GM21381 (cell line): ENCODE results near the gene NR6A1.

ENCODE experiments used
- ATAC-seq: cut with Tn5 transposase; IDR thresholded peaks from one replicate; pipeline ENCODE4 v1.9.1; 2021; ENCODE audit warnings: mild to moderate bottlenecking, moderate library complexity; ENCODE audit not compliant: unreplicated experiment

NR6A1 gene

DNA sequence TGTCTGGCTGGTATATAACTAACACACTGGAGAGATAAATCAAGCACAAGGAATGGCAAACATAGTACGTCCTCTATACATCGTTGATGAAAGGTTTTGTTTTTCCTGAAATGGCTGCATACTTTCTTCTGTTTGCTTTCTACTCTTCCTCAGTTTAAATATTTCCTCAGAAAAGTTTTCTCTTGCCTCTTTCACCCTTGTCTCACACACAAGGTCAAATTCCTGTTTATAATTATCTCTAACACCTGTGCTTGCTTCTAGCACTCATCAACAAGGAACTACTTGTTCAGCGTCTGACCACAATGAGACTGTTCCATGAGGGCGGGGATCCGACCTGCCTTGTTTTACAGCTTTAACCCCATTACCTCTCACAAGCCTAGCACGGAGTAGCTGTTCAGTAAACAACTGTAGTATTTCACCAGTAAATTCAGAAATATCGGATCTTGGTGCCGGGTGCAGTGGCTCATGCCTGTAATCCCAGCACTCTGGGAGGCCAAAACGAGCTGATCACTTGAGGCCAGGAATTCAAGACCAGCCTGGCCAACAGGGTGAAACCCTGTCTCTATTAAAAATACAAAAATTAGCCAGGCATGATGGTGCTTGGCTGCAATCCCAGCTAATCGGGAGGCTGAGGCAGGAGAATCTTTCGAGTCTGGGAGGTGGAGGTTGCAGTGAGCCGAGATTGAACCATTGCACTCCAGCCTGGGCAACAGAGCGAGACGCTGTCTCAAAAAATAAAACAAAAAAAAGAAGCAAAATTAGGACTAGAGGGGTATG is 37.0 kb downstream of the NR6A1 start:
- ATAC-seq, result no peak

DNA sequence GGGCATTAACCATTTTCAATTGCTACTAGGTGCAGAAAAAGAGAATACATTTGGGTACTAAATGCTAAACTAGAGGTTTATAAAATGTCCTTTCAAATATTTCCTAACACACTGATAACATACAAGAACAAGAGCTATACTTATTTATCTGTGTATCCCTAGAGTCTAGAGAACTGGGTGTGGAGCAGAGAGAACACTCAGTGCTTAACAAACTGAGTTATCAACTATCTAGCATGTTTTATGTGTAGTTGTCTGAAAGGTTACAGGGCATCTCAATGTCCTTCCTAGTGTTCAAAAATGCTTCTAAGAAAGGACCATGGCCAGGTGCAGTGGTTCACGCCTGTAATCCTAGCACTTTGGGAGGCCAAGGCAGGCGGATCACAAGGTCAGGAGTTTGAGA is 40.3 kb downstream of the NR6A1 start:
- no peak for ATAC-seq

DNA sequence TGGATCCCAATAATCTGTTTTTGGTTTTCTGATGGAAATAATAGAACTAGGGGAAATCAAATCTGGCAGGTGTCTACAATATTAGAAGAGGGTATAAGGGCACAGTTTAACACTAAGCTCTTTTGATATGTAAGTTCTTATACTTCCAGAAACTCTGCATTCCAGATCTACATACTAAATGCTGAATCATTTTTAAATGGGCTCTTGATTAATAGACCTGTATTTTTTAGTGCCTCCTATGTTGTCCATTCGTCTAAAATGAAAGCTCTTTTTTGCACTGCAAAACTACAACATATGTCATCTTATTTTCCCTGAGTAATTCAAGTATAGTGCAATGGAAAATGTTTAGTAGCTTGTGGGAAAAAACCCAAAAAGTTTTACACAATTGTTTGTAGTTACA is 44.2 kb downstream of the NR6A1 start:
- ATAC-seq, result no peak

DNA sequence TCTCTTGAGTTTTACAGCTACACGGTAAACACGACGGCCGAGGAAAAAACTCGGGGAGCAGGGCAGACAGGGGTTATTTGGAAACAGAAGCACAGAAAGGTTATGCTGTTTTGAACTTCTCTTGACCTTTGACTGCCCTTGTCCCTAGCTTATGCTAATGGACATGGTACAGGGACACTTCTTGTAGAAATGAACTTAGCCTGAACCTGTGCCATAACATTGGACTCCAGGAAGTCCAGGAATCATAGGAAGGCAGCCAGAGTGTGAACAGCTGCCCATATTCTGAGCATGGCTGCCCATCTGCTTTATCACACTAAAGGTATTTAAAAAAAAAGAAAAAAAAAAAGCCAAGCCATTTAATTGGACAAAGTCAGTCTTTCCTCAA is 46.1 kb downstream of the NR6A1 start:
- ATAC-seq, result no peak

DNA sequence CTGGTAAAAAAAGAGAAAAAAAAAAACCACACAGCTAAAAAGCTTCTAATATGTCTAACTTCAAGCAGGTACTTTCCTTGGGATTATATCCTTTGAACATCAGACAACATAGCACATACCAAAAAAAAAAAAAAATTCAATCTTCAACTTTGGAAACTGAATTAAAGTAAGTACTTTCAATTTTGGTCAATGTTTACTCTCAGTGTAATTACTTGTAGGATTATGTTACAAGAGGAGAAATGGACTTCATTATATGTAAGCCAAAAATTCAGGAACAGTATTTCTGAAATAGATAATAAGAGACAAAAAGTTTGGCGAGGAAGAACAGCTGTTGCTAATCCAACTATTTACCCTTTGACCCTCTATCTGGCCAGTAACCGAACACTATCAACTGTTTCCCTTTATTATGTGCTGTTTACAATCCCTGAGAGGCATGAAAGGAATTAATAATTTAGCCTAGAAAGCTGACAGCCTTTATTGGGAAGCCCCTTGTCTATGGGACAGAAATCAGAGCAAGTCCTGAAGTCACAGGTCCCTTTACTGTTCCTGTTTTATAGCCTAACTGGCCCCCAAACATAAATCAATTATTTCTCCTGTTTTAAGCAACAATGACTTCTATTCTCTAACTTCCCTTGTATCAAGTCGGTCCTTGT is 46.6 kb downstream of the NR6A1 start:
- no peak for ATAC-seq

DNA sequence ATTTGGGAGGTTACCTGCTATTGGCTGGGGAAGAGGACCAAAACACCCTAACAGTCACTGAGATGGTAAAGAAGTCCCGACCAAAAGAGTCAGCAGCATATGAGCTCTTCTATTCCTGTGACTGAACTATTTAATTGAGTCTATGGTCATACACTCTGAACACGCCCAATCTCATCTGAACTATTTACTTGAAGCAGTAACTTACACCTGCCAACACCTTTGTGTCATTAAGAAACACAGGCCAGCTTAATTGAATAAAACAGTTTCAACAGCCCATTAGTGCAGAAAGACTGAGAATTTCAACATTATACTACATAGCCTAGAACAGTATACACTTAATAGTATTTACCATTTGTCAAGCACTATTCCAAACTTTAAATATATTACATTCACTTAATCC is 47.8 kb downstream of the NR6A1 start:
- ATAC-seq, result no peak

DNA sequence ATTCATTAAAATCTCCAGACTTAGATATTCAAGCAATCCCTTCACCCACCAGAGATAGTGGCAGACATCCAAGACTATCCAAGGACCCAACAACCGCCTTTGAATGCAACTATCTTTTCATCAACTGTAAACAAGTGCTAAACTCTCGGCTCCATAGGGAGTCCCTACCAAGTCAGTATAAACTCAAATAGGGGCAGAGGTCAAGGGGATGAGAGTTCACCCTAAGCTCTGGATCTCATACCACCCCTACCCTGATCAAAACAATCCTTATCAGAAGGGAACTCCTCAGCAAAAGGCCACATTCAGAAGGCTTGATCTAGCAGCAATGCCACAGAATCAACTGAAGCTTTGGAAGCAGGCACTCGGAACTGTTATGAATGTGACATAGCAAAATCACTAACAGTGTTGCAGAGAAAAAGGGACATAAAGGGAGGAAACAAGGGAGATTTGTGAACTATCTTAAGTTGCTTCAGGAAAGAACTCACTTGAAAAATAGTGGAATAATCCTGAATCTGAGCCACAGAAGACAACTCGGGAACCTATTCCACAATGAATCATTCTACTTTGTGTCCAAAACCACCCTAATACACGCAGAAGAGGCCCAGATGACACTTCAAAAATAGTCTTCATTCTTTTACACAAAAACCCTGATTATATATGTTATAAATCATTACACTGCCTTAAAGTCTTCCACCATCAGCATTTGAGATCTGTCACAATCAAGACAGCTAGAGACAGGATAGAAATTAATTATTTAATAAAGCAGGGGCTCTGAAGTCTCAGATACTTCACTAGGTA is 49.8 kb downstream of the NR6A1 start:
- ATAC-seq, result no peak

DNA sequence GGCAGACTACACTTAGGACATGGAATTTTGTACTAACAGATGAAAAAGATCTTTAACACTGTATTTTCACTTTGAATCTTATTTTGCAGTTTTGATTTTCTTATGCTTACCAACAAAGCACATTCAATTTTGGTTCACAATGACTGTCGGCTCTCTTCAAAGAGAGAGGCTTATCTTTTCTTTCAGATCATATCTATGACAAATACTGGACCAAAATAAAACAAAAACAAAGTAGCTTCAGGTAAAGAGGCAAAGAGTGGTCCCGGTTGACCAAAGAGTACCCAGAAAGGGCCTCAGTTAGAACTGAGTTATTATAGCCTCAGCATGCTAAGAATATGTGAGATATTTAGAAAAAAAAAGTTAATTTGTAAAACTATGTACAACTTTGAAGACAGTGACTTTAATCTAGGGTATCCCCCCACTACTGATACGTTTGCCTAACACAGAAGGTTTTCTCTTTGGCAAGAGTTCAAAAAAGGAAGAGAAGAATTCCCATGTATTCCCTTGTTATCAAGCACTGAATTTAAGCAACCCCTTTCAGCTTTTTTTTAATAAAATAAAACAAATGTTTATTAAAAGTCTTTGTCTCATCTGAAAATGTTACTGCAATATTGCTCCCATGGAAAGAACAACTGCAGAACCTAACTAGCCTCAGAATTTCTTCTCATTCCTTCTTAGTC is 50.5 kb downstream of the NR6A1 start:
- ATAC-seq, result no peak

DNA sequence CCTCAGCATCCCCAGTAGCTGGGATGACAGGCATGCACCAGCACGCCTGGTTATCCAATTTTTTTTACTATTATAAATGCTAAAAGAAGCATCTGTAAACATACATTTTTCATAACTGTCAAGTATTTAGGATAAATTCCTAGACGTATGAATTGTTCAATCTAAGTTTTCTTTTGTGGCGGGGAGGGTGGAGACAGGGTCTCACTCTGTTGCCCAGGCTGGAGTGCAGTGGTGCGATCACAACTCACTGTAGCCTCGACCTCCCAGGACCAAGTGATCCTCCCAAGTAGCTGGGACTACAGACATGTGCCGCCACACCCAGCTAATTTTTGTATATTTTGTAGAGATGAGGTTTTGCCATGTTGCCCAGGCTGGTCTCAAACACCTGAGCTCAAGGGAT is 52.2 kb downstream of the NR6A1 start:
- ATAC-seq, result no peak

DNA sequence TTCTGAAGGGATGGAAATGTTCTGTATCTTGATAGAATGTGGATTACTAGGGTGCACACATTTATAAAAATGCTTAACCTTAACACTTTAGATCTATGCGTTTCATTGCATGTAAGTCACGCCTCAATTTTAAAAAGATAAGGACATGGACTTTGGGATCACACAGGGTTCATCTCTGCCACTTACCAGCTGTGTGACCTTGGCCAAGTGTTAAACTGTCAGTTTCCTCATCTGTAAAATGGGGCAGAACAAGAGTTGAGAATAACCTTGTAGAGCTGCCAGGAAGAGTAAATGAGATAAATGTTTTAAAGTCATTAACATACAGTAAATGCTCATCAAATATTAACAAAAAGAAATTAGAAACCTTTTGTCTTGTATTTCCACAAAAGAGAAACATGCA is 53.5 kb downstream of the NR6A1 start:
- no peak for ATAC-seq

DNA sequence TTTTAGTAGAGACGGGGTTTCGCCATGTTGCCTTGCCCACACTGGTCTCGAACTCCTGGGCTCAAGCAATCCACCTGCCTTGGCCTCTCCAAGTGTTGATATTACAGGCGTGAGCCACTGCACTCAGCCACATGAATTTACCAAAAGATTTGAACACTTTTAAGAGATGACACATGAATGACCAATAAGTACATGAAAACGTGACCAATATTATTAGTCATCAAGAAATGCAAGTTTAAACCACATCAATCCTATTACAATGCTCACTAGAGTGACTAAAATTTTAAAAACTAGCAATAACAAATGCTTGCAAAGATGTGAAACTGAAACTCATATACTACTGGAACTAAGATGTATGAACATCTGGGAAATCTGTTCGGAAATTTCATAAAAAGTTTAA is 54.3 kb downstream of the NR6A1 start:
- no peak for ATAC-seq

DNA sequence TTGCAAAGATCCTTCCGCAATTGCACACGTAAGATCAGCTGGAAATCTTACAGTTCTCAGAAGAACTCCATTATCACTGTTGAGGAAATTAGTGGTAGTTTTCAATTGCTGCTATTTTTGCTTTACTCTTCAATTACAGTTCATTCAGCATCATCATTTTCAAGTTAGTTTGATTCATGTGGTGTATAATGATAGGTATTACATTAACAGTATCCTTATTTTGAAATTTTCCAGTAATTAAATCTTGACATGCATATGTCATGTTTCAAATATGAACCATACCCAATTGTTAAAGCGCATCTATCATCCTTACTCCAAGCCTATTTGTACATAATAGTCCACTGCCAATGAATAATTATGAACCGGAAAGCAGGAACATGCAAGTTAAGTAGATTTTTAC is 60.3 kb downstream of the NR6A1 start:
- ATAC-seq, result no peak

DNA sequence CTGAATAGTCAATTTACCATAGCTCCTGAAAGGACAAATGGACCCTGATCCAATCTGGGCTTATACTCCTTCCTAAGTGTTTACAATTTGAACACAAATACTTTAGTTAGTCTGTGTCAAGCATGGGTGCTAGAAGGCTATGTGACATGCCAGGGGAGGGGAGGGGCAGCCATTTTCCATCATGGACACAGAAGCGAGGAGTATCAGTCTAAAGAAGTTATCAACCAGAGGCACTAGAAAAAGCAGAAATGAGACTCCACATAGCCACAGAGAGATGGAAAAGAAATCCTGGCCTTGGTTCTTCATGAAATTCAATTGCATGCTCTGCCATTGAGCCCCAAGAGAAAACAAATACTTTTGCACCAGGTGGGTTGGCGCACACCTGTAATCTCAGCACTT is 61.8 kb downstream of the NR6A1 start:
- no peak for ATAC-seq

DNA sequence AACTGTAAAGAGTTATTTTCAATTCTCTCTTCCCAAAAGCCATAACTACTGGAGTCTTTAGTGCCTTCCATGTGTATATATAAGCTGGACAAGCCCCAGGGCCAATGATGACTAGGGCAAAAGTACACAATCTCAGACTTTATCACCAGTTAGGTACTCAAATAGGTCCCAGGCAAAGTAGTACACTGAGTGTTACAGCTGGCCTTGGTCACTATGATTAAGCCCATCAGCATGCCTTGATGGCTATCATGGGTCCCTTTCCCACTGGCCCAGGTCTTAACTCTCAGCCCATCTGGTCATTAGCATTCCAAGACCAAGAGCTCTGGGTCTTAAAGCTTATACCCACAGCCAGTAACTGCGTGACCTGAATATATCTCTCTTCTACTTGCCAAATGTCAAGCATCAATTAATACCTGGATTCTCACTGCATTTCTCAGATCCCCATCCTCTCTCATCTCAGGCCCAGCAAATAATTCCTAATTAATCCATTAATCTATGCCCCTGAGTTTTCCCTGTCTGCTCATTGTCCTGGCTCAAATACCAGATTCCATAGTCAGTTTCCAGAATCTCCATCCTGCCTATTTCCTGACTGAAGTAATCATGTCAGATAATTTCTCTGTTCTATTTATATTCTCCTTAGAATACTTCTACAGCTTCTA is 62.3 kb downstream of the NR6A1 start:
- no peak for ATAC-seq

DNA sequence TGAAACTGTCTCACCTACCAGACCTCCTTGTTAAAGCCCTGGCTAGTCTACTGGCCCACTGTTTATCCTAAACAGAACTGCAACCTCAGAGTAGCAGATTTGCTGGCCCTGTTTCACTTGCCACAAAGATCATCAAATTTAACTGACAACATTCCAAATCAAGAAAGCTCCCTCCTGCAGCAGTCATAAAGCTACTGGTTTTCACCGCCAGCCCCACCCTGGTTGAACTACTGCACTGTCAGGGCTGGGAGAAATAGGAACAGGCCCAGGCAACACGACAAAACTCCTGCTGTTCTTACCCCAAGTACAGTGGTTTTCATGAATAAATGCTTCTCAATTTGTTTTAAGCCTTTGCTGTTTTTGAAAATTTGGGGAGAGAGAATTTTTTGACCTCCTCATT is 63.0 kb downstream of the NR6A1 start:
- ATAC-seq, result no peak

DNA sequence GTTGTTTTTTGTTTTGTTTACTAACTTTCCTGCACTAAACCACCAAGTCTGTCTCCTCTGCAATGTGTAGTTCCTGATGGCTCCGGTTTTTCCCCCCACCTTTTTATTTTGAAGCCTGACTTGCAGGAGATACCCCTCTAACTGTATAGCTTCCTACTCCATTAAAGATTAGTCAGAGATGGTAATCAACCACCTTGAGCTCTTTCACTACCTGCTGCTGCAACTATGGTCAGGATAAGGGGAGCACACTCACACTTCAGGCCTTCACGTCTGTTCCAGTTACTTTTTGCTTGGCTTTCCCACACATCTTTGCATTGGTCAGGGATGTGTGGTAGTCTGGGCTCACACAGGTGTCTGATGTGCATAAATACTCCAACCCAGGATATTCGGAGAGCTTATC is 63.4 kb downstream of the NR6A1 start:
- no peak for ATAC-seq

DNA sequence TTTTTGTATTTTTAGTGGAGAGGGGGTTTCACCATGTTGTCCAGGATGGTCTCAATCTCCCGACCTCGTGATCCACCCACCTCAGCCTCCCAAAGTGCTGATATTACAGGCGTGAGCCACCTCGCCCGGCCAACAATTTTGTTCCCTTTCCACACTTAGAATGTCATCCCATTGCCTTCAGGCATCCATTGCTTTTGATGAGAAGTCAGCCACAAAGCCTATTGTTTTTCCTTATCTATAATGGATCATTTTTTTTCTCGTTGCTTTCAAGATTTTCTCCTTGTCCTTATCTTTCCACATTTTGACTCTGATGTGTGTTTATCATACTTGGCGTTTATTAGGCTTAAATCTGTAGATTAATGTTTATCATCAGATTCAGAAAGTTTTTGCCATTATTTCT is 64.4 kb downstream of the NR6A1 start:
- ATAC-seq, result no peak

DNA sequence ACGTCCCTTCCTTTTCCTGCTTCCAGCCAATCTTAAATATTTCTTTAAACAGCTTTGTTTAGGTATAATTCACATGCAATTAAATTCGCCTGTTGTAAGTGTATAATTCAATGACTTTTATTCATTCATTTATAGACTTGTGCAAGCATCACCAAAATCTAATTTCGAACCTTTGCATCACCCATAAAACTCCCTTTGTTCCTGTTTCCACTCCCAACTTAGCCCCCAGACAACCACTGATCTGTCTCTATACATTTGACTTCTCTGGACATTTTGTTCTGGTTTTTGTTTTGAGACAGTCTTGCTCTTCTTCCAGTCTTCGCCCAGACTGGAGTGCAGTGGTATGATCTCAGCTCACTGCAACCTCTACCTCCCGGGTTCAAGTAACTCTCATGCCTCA is 71.5 kb downstream of the NR6A1 start:
- no peak for ATAC-seq

DNA sequence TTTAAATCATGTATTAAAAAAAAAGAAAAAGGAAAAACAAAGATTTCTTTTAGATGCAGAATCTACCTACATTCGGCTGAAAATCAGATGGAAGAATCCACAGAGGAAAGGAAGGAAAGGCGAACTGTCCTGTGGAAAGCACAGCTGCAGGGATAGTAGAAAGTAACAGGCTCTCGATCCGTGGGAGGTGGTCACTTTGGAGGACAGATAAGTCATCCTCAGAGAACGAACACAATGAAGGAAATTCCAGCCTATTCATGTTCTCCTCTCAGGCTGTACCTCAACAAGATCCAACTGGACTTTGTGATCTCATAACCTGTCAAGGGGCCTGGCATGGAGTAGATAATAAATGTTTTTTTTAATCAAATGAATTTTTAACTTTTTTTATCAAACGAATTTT is 72.8 kb downstream of the NR6A1 start:
- ATAC-seq, result no peak

DNA sequence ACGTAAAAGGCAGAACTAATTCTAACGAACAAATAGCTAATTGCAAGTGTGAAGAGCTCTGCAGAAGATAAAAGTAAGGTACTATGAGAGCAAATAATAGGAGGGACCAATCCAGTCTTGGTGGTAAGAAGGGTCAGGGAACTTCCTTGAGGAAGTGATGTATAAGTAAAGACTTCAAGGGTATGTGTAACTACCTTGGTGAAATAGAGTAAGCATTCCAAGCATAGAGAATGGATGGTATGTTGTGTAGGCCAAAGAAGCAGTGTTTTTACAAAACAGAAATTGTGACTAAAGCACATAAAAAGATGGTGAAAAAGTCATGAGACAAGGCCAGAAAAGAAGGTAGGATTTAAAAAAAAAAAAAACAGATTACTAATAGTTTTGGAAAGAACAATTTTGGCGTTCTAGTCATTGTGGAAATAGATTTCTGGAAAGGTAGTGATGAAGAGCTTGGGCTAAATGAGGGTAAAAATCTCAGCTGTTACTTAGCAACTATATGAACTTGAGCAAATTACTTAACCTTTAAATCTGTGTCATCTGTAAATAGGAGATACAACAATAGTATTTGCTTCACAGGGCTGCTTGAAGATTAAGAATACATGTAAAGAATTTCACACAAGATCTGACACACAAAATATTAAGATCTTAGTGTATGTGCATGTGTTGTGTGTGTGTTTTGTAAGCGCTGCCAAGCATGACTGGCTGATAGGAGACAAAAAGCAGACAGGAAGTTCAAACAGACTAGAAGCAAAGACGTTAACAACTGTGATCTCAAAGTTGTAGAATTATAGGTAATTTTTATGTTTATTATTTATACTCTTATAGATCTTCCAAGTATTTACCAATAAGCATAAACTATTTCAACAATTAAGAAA is 73.5 kb downstream of the NR6A1 start:
- ATAC-seq, result no peak
